GM18505 (cell line): Measurements from ENCODE around the gene UFC1.
A peak's percentile ranks its signal among the peaks of the same experiment; 100 is the strongest.
"Not testable (repeated sequence)": the region's sequence is repeated elsewhere in the genome, so short reads cannot be mapped to it uniquely, and the experiment has no call there.

ENCODE experiments used
- ATAC-seq: cut with Tn5 transposase; IDR thresholded peaks from one replicate; pipeline ENCODE4 v1.9.1; 2021; ENCODE audit not compliant: unreplicated experiment
- POLR2A ChIP-seq: IDR thresholded peaks from 4 replicates; pipeline ENCODE4 v1.6.1; 2011; ENCODE audit warnings: borderline replicate concordance; ENCODE audit not compliant: insufficient read depth, insufficient read length; ENCODE audit errors: extremely low read depth

UFC1 gene

DNA sequence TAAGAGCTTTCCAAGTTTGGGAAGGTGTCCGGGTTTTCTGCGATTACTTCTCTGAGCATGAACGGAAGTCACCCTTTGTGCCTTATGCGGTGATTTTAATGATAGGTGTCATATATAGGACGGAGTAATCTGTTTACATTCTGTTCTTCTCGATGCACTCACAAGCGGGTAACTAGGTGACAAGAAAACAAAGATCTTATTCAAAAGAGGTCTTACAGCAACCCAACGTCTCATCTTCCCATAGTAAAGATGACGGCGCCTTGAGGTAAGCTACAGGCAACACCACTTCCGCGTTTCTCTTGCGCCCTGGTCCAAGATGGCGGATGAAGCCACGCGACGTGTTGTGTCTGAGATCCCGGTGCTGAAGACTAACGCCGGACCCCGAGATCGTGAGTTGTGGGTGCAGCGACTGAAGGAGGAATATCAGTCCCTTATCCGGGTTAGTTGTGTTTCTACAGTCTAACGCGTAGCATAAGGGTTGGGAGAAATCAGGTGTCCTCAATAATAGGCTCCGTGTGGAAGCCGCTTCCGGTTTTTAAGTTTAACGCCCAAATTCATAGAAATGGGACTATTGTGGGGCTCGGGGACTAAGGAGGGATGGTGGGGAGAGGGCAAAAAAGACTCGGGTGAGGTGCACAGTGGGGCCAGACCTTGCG, at the start of gene UFC1:
Gene UFC1, plus strand, starts transcription at position 297 of the 656 bp plus-strand sequence. Its CDS starts 20 bp downstream, at position 317.
- ATAC-seq: peak; percentile 80
- peak; percentile 89 for TF ChIP-seq POLR2A

DNA sequence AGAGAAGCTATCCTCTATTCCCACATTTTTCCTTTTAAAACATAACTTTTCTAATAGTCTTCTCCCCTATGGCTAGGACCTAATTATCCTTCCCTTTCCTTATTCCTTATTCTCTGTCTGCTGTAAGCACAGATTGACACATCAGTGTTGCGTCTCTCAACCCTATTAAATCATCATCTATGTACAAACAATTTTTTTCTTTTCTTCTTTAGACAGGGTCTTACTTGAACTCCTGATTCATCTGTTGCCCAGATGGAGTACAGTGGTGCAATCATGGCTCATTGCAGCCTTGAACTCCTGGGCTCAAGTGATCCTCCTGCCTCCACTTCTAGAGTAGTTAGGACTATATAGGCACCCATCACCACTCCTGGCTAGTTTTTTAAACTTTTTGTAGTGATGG, 47.3 kb upstream of the UFC1 start:
- no peak for TF ChIP-seq POLR2A
- ATAC-seq: no peak

DNA sequence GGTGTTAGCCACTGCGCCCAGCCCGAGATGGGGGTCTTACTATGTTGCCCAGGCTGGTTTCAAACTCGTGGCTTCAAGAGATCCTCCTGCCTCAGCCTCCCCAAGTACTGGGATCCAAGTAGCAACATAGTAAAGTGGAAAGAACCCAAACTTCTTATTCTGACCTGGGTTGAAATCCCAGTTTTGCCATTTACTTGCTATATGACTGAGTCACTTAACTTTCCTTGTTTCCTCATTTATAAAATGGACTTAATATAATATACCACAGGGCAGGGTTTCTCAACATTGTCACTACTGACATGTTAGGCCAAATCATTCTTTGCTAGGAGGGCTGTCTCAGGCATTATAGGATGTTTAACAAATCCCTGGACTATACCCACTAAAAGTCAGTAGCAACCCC, 42.7 kb upstream of the UFC1 start:
- no peak for TF ChIP-seq POLR2A
- ATAC-seq: no peak

DNA sequence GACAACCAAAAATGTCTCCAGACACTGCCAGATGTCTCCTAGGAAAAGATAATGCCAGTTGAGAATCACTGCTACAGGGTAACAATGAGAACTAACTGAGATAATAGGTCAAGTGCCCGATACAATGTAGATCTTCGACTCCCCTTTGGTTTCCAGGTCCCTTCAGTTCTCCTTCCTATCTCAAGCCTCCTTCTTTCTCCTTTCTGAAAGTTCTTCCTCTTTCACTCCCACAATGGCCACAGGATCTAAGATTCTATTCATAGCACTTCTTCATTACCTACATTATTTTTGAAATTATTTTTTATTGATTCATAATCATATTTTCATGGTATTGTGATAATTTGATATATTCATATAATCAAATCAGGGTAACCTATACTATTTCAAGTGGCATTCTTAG, 42.3 kb upstream of the UFC1 start:
- TF ChIP-seq POLR2A: no peak
- no peak for ATAC-seq

DNA sequence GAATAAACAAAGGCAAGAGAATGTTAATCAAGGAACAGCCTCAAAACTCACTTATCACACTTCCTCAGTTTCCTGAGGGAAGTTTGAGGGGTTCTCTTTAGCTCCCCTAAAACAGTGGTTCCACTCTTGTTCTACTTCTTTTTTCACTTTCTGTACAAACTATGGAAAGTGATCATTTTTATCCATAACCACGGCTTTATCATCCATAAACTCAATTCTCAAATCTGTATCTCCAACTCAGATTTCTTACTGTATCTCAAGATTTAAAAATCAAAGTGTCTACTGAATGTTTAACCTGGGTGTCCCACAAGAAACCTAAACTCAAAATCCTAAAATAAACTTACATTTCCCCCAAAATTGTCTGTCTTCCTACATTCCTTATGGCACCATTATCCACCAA, 39.9 kb upstream of the UFC1 start:
- no peak for ATAC-seq

DNA sequence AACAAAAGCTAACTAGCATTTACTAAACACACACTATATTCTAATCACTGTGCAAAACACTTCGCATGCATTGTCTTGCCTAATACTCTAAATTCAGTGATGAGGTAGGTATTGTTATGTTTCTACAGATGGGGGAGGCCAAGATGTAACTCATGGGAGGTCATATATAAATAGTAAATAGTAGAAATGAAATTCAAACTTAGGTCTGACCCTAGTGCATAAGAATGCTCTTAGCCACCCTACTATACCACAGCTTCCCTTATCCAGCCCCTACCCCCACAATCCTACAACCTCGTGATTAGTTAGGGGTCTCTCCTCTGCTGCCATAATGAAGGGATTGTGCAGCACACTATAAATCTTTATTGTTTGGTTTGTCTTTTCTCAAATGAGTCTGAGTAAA, 39.2 kb upstream of the UFC1 start:
- ATAC-seq: no peak
- no peak for TF ChIP-seq POLR2A

More for the DNA sequence above, 39.9 kb upstream of the UFC1 start:
- TF ChIP-seq POLR2A: no peak

DNA sequence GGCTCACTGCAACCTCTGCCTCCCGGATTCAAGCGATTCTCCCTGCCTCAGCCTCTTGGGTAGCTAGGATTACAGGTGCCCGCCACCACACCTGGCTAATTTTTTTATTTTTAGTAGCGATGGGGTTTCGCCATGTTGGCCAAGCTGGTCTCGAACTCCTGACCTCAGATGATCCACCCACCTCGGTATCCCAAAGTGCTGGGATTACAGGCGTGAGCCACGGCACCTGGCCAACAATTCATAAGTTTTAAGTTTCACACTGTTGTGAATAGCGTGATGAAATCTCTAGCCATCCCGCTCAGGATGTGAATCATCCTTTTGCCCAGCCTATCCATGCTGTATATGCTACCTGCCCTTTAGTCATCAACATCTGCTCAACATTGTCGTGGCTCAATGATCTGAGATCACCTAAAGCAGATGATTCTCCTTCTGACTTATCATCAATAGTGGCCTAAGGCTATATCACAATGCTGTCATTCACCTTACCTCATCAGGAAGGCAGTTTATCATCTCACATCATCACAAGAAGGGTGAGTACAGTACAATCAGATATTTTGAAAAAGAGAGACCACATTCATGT, 38.6 kb upstream of the UFC1 start:
- ATAC-seq: no peak
- TF ChIP-seq POLR2A: no peak

DNA sequence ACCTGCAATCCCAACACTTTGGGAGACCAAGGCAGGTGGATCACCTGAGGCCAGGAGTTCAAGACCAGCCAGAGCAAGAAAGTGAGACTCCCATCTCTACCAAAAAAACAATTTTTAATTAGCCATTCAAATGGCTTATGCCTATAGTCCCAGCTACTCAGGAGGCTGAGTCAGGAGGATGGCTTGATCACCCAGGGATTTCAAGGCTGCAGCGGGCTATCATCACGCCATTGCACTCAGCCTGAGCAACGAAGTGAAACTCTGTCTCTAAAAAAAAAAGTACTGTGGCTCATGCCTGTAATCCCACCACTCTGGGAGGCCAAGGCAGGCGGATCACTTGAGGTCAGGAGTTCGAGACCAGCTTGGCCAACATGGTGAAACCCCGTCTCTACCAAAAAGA, 37.8 kb upstream of the UFC1 start:
- not testable (repeated sequence) for ATAC-seq

DNA sequence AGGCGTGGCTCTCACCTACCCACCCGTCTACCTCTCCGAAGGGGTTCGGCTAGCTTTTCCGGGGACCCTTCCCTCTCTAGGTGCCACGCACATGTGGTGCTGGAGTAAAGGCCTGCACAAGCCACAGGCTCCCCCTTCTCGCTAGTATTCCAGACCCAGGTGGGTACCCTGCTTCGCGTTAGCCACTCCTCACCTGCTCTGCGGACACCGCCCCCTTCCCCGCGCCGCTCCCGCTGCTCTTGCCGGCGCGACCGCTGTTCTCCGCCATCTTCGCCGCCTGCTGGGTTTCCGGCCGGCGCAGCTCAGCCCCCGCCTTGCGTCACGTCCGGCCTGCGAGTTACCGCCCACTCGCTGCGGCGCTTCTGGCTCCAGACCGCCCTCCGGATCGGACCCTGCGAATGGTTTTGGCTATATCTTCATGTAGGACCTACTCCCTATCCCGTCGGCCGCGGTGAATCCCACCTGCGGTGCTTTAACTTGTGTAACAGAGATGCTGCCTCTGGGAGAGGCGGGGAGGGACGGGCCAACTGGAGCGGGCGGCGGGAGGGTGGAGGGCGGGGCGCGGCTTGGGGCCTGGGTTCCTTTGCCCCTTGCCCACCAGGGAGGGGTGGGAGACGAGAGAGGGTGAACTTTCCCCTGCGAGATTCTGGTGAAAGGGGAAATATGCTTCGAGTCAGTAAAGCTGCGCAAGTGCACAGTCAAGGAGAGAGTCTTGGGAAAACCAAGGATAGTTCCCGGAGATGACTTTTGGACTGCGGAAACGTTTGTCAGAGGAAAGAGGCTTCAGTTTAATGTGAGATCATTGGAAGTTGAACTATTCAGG, 35.8 kb upstream of the UFC1 start, which contains the start of the genes NIT1 and PFDN2:
Gene NIT1, plus strand, starts transcription at position 347 of the 823 bp plus-strand sequence. Its CDS starts 72 bp downstream, at position 419.
Gene PFDN2, minus strand, starts transcription at position 279 of the 823 bp plus-strand sequence. Its CDS starts 11 bp downstream, at position 268.
- peak; percentile 92 for TF ChIP-seq POLR2A

DNA sequence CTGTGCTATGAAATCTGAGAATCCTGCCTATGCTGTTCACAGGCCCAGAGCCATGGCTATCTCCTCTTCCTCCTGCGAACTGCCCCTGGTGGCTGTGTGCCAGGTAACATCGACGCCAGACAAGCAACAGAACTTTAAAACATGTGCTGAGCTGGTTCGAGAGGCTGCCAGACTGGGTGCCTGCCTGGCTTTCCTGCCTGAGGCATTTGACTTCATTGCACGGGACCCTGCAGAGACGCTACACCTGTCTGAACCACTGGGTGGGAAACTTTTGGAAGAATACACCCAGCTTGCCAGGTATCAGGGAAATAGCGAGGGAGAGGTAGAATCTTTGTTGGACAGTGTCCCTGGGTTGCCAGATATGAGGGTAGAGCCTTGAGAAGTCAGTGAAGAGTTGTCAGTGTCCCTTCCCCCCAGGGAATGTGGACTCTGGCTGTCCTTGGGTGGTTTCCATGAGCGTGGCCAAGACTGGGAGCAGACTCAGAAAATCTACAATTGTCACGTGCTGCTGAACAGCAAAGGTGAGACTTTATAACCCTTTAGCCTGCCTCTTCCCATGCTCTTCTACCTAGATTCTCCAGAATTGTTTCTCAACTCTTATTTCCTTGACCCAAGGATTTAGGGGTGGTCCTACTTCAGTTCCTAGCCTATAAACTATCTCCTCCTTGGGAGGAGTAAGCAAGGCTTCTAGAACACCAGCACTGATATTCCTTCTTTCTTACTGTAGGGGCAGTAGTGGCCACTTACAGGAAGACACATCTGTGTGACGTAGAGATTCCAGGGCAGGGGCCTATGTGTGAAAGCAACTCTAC, 34.5 kb upstream of the UFC1 start:
- peak; percentile 36 for TF ChIP-seq POLR2A
- no peak for ATAC-seq

More for the DNA sequence above, 35.8 kb upstream of the UFC1 start, which contains the start of the genes NIT1 and PFDN2:
- ATAC-seq: peak; percentile 75

DNA sequence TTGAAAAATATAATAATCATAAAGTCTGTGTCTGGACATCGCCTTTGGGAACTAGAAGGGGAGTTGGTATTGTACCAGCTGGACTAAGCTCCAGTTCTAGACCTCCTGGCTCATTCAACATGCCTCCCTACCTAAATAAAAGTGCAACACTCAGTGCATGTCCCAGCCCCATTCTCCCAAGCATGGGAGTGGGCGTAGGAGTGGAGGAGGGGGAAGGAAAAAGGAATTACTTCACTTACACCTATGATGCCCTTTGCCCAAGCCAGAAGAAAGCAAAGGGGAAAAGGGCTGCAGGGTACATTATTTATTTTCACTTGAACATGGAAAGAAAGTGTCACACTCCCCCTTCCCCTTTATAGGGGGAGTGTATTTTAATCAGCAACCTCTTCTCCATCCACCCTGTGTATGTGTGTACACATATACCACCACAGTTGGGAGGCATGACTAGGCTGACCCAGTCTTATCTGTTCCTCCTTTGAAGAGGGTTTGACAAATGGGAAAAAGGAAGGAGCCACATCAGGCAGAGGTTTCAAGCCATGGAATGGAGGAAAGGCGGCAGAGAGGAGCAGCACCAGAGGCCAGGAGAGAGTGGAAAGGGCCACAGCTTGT, 32.6 kb upstream of the UFC1 start:
- TF ChIP-seq POLR2A: no peak
- ATAC-seq: no peak

DNA sequence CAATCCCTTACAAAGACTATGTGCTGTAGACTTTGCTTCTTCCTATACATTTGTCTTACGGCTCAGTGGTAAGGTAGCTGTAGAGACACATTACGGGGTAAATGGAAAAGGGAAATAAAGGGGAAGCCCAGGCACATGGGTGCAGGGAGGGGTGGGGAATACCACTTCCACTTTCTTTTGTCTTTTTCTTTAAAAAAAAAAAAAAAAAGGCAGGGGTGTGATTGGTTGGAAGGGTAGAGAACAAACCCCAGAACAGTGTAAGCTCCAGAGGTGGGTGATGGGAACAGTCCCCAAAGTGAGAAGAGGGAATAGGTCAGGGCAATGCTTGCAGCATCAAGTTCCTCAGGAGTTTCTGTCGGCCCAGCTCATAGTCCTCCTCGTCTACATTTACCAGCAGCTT, 31.9 kb upstream of the UFC1 start:
- no peak for ATAC-seq
- TF ChIP-seq POLR2A: no peak
